PFSK-1 (cell line): ENCODE results near the gene F7.

Experiments
- FOXP2 ChIP-seq: optimal IDR thresholded peaks from 2 replicates; pipeline ENCODE3; 2011; ENCODE audit warnings: borderline replicate concordance, control low read depth, inconsistent platforms; ENCODE audit not compliant: insufficient read depth; ENCODE audit errors: extremely low read length, extremely low read depth
- POLR2AphosphoS5 ChIP-seq: IDR thresholded peaks from 2 replicates; pipeline ENCODE4 v1.6.1; 2012; ENCODE audit warnings: low read depth, mild to moderate bottlenecking, control low read depth, low read length, moderate library complexity
- SIN3A ChIP-seq: IDR thresholded peaks from 2 replicates; pipeline ENCODE4 v1.6.1; 2012; ENCODE audit warnings: mild to moderate bottlenecking, low read length, moderate library complexity, borderline replicate concordance; ENCODE audit not compliant: insufficient read depth
- TAF1 ChIP-seq: IDR thresholded peaks from 2 replicates; pipeline ENCODE4 v1.6.1; 2012; ENCODE audit warnings: low read length, control low read depth, borderline replicate concordance; ENCODE audit not compliant: insufficient read depth
- TF ChIP-seq, protein P1 (sequence below), 2 experiments: IDR thresholded peaks; 2 replicates each; pipeline versions ENCODE4 v1.6.1 to v1.8.0; 2011 to 2012; ENCODE audit warnings: low read depth in 2 of 2, low read length in 2 of 2, control low read depth in 1 of 2, inconsistent platforms in 1 of 2, mild to moderate bottlenecking in 1 of 2, moderate library complexity in 1 of 2; ENCODE audit not compliant: insufficient read depth in 1 of 2

F7 gene

GRCh38 chr13:113082198-113083021 is 23.2 kb upstream of the F7 start:
- TF ChIP-seq SIN3A (no peak), POLR2AphosphoS5 (no peak), TAF1 (no peak), FOXP2 (no peak)
- TF ChIP-seq, protein P1, sequence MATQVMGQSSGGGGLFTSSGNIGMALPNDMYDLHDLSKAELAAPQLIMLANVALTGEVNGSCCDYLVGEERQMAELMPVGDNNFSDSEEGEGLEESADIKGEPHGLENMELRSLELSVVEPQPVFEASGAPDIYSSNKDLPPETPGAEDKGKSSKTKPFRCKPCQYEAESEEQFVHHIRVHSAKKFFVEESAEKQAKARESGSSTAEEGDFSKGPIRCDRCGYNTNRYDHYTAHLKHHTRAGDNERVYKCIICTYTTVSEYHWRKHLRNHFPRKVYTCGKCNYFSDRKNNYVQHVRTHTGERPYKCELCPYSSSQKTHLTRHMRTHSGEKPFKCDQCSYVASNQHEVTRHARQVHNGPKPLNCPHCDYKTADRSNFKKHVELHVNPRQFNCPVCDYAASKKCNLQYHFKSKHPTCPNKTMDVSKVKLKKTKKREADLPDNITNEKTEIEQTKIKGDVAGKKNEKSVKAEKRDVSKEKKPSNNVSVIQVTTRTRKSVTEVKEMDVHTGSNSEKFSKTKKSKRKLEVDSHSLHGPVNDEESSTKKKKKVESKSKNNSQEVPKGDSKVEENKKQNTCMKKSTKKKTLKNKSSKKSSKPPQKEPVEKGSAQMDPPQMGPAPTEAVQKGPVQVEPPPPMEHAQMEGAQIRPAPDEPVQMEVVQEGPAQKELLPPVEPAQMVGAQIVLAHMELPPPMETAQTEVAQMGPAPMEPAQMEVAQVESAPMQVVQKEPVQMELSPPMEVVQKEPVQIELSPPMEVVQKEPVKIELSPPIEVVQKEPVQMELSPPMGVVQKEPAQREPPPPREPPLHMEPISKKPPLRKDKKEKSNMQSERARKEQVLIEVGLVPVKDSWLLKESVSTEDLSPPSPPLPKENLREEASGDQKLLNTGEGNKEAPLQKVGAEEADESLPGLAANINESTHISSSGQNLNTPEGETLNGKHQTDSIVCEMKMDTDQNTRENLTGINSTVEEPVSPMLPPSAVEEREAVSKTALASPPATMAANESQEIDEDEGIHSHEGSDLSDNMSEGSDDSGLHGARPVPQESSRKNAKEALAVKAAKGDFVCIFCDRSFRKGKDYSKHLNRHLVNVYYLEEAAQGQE (IDR thresholded peaks at IDR 0.05; ENCODE audit: insufficient read depth in 1 of 2, low read depth in 2 of 2, low read length in 2 of 2) = no peak

GRCh38 chr13:113083022-113083373 is 22.6 kb upstream of the F7 start:
- no peak for TF ChIP-seq POLR2AphosphoS5
- TF ChIP-seq FOXP2 = no peak
- TF ChIP-seq SIN3A = no peak
- TF ChIP-seq, protein P1 (IDR thresholded peaks at IDR 0.05; ENCODE audit: insufficient read depth in 1 of 2, low read depth in 2 of 2, low read length in 2 of 2) = no peak

GRCh38 chr13:113083402-113084061 is 22.1 kb upstream of the F7 start:
- TF ChIP-seq POLR2AphosphoS5 (no peak), SIN3A (no peak), TAF1 (no peak), FOXP2 (no peak)
- TF ChIP-seq, protein P1 (IDR thresholded peaks at IDR 0.05; ENCODE audit: insufficient read depth in 1 of 2, low read depth in 2 of 2, low read length in 2 of 2) = no peak

DNA sequence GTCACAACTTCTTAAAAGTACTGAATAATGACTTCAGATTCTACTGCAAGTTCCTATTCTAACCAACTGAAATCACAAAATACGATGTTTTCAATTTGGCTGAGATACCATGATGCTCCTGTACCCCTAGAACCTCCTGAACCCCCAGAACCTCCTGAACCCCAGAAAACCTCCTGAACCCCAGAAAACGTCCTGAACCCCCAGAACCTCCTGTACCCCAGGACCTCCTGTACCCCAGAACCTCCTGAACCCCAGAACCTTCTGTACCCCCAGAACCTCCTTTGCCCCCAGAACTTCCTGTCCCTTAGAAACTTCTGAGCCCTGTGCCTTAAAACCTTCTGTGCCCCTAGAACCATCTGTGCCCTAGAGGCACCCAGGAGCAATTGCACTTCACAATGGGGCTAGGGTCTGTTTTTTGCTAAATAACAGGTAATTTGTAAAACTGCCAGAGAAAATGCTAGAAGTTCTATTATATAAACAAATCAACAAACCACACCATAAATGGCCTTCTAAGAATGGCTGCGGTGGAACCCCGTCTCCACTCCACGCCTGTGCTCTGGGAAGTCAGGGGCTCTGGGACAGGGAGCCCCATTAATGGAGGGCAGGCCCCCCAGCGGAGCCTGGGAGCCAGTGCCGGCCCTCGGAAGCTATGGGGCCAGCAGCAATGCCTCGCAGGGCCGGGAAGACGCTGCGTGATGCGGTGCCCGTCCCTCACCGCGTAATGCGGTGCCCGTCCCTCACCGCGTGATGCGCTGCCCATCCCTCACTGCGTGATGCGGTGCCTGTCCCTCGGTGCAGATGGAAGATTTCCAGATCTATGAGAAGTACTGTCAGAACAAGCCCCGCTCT is 21.3 kb upstream of the F7 start:
- no peak for TF ChIP-seq POLR2AphosphoS5
- no peak for TF ChIP-seq FOXP2
- TF ChIP-seq, protein P1 (IDR thresholded peaks at IDR 0.05; ENCODE audit: insufficient read depth in 1 of 2, low read depth in 2 of 2, low read length in 2 of 2) = no peak
- no peak for TF ChIP-seq SIN3A
- no peak for TF ChIP-seq TAF1
